HG02885 (cell line): ENCODE measurements around the gene ALKBH5.
A peak's percentile ranks its signal among the peaks of the same experiment; 100 is the strongest.

Experiments used
- ATAC-seq: cut with Tn5 transposase; IDR thresholded peaks from one replicate; pipeline ENCODE4 v1.9.1; 2021; ENCODE audit warnings: mild to moderate bottlenecking; ENCODE audit not compliant: unreplicated experiment, poor library complexity

Gene ALKBH5

DNA sequence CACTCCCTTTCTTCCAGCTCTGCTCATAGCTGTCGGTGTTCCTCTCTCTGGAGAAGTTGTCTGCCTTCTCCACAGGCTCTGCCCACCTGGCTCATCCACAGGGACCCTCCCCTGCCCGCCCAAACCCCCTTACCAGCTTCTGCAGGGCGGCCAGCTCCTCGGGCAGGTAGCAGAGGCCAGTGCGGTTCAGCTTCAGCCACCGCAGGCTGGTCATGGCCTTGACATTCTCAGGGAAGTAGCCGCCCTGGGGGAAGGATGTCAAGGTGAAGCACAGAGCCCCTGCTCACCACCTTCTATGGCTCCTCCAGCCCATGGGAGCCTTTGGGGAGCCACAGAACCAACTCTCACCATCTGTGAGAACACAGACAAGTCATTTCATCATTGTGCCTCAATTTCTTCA is 73.1 kb downstream of the ALKBH5 start:
- ATAC-seq = no peak

DNA sequence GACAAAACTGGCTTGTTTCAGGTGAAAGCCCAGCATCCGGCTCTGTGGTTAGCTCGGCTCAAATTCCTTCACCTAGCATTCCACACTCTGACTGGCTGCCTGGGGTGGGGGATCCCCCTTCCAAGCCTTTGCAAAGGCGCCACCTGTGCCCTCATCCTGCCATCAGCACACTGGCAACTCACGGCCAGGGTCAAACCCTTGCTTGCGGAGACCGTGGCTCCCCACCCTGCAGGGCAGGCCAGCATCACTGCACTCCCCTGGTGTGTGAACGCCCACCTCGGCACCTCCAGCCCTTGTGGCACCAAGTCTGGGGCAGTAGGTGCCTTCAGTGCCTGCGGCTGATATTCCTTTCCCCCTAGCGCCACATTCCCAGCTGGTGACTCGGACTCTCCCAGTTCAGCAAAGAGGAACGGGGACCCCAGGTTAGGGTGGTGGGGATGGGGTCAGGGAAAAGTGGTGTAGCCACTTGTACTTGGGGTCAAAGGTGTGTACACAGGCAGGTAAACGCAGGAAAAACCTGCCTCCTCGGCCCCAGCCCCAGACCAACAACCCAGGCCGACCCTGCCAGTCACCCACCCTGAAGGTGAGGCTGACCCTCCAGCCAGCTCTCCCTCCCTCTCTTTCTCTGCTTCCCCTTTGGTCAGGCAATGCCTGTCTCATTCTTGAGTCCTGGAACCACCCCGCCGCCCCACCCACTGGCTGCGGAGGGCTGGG is 73.8 kb downstream of the ALKBH5 start:
- peak; percentile 4 for ATAC-seq

DNA sequence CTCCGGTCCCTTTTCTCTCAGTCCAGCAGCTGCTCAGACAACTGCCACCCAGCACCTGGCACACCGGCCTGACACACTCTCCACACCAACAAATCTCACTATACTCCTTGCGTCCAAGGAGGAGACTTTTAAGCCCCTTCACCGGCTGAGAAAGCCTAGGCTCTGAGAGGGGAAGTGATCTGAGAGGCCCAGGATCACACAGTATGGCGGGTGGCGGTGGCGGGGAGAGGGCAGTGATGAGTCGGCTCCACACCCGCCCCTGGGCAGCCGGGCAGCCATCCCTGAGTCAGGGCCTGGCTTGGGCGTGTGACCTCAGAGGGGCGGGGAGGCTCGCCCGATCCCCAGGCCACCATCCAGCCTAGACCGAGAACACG is 74.3 kb downstream of the ALKBH5 start:
- peak; percentile 32 for ATAC-seq

DNA sequence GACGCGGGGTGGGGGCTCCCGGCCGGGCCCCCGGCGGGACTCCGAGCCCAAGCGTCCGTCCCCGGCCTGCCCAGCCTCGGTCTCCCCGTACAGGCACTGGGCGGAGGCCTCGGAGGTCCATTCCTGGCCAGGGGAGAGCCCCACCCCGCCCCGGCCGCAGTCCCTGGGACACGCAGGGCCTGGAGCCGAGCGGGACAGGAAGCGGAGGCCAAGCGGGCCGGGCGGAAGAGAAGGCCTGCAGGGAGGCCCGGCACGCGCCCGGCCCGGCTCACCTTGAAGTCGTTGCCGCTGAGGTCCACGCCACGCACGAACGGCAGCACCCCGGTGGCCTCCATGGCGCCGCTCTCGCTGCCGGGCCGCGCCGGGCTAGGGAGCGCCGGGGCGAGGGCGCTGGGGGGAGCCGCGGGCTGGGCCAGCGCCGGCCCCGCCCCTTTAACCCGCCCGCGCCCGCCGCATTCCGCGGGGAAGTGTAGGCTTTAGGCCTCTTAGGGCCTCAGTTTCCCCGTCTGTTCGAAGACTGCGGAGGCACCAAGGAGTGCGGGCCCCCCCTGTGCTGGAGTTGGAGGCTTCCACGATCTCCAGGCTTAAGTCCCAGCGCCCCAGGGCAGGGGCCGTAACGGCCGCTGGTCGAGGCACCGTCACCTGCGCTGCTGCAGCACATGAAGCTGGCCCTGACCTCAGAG is 74.9 kb downstream of the ALKBH5 start, which contains the start of gene FLII:
FLII (minus strand) TSS at position 383 of the 683 bp plus-strand sequence; CDS start at position 335, 48 bp downstream.
- peak; percentile 33 for ATAC-seq
